Calu3 (cell line): ENCODE measurements around the gene ANKFY1. TPM values are rescaled to one million over a fixed set of nuclear protein-coding genes. Genes with fewer than 3 reads are reported as not detected.

Experiments used
- BruUV-seq: library from RNA; stranded (reverse); fragments of 400-500 nt; replicated peaks from 2 replicates; lab custom pipeline; 2021; lab: Mats Ljungman, UMichigan
- CTCF ChIA-PET: fragments of 300-600 bp; sonication (Branson Sonifier 250); formaldehyde crosslinking; loops from one replicate; lab custom pipeline; 2022; ENCODE audit warnings: antibody characterized with exemption; lab: Charles Lee
- DNase-seq: peaks from one replicate; pipeline ENCODE4 v3.0.0; 2022
- H3K27ac Mint-ChIP-seq: one replicate; pipeline ENCODE4 v1.8.0; 2022; ENCODE audit warnings: mixed read lengths; ENCODE audit not compliant: unreplicated experiment
- H3K27me3 Mint-ChIP-seq: one replicate; pipeline ENCODE4 v1.8.0; 2022; ENCODE audit warnings: mixed read lengths; ENCODE audit not compliant: unreplicated experiment
- H3K36me3 Mint-ChIP-seq: one replicate; pipeline ENCODE4 v1.8.0; 2022; ENCODE audit warnings: mild to moderate bottlenecking, moderate library complexity, mixed read lengths; ENCODE audit not compliant: insufficient read depth, unreplicated experiment
- H3K4me1 Mint-ChIP-seq: one replicate; pipeline ENCODE4 v1.8.0; 2022; ENCODE audit warnings: mild to moderate bottlenecking, low read depth, mixed read lengths; ENCODE audit not compliant: unreplicated experiment
- H3K4me3 Mint-ChIP-seq: one replicate; pipeline ENCODE4 v1.8.0; 2022; ENCODE audit warnings: mild to moderate bottlenecking, low read depth, moderate library complexity, mixed read lengths; ENCODE audit not compliant: unreplicated experiment
- H3K9me3 Mint-ChIP-seq: one replicate; pipeline ENCODE4 v1.8.0; 2022; ENCODE audit warnings: low read depth, mixed read lengths; ENCODE audit not compliant: unreplicated experiment
- CTCF ChIP-seq: fragments of 200-600 bp; IDR thresholded peaks from one replicate; pipeline ENCODE4 v1.8.0; 2022; ENCODE audit warnings: antibody characterized with exemption; ENCODE audit not compliant: unreplicated experiment
- intact Hi-C: fragments of 100-400 bp; cut with micrococcal nuclease; formaldehyde crosslinking; loops from one replicate; pipeline ENCODE4 v1.10.0; 2022; ENCODE audit not compliant: unreplicated experiment
- total RNA-seq: library from RNA; stranded (reverse); gene quantifications from 2 replicates; pipeline ENCODE4 v1.2.3, GENCODE V29; 2022

The ANKFY1 gene
- total RNA-seq, 1 experiment from 2014 or later = 46.8 TPM

GRCh38 chr17:4165301-4166010, 98.3 kb downstream of the ANKFY1 start:
- DNase-seq = no peak
- BruUV-seq = no TSS peak
- no peak overlapping the region for H3K4me3 Mint-ChIP-seq
- no peak for TF ChIP-seq CTCF
- intact Hi-C loops = no loop called here
- CTCF ChIA-PET = no interaction called here
- H3K27me3 Mint-ChIP-seq = no peaks in the 10 kb centered on the region
- no peak overlapping the region for H3K27ac Mint-ChIP-seq
- H3K9me3 Mint-ChIP-seq = no peaks in the 10 kb centered on the region
- H3K36me3 Mint-ChIP-seq = peaks cover 11% of the 10 kb centered on the region
- no peaks in the 10 kb centered on the region for H3K4me1 Mint-ChIP-seq

DNA sequence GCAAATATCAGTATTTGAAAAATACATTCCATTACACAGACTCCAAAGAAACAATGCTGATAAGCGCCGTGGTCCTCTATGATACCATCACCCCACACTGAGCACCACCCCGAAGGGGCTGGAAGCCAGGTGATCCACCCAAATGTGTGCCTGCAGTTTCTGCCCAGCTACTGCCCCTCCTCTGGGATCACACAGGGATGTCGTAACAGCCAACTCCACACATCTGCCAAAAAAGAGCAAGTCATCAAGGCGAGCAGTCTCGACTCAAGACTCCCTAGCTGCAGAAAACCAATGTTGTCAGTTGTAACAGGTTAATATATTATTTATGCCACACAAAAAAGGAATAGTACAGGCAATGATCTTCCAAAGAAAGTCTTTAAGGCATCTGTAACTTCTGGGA, 99.8 kb downstream of the ANKFY1 start:
- TF ChIP-seq CTCF = no peak
- no TSS peak for BruUV-seq
- no peak for DNase-seq
- no peak overlapping the region for H3K27ac Mint-ChIP-seq
- peaks cover 11% of the 10 kb centered on the region for H3K36me3 Mint-ChIP-seq
- H3K27me3 Mint-ChIP-seq = no peaks in the 10 kb centered on the region
- H3K4me1 Mint-ChIP-seq = no peaks in the 10 kb centered on the region
- CTCF ChIA-PET = no interaction called here
- no peaks in the 10 kb centered on the region for H3K9me3 Mint-ChIP-seq
- intact Hi-C loops = no loop called here
- H3K4me3 Mint-ChIP-seq = no peak overlapping the region

DNA sequence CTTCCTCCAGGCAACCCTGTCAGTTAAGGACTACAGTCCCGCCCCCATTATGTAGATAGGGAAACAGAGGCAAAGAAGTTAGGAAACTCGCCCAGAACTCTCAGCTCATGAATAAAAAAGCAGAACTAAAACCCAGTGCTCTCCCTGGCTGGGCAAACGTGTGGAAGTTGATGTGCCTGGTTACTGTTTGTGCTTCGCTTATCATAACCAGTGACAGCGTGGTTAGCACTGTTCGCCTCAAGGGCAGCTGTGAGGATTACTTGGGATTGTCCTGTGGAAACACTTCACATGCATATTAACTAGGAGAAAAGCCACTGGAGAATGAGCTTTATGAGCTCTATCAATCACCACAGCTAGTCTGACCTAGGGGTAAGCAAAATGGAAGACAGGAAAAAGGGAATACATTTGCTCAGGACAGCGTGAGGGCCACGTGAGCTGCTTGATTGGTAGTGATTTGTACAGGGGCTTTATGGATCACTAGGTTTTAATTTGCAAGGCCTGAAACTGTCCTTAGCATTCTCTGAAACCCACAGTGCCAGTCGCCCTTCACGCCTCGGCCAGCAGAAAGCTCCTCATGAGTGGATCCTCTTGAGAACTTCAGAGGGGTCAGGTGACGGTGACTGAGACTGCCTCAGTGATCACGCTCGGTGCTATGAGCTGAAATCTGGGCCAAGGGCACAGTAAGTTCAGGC, 100.9 kb downstream of the ANKFY1 start:
- CTCF ChIA-PET = no interaction called here
- no peak overlapping the region for H3K4me3 Mint-ChIP-seq
- no peaks in the 10 kb centered on the region for H3K27me3 Mint-ChIP-seq
- H3K27ac Mint-ChIP-seq = no peak overlapping the region
- H3K36me3 Mint-ChIP-seq = peaks cover 10% of the 10 kb centered on the region
- no peaks in the 10 kb centered on the region for H3K9me3 Mint-ChIP-seq
- TF ChIP-seq CTCF = no peak
- no peaks in the 10 kb centered on the region for H3K4me1 Mint-ChIP-seq
- intact Hi-C loops = no loop called here
- DNase-seq = no peak
- no TSS peak for BruUV-seq

DNA sequence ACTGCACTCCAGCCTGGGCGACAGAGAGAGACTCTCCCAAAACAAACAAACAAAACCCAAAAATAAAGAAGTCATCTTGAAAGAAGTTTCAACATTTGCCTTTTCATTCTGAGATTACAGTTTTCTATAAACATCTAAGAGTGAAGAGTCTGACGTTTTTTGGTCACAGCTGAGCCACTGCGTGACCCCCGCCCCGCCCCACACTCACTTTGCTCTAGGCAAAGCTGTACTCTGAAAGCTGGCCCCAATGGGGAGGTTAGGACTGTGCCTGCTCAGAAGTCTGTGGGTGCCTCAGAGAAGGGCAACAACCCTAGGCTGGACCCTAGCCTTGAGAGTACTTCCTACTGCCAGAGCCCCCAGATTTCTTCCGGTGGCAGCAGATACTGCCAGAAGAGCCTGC, 101.5 kb downstream of the ANKFY1 start:
- TF ChIP-seq CTCF = no peak
- no TSS peak for BruUV-seq
- Mint-ChIP-seq H3K36me3 (peaks cover 6% of the 10 kb centered on the region), H3K4me1 (no peaks in the 10 kb centered on the region), H3K4me3 (no peak overlapping the region), H3K27me3 (no peaks in the 10 kb centered on the region), H3K9me3 (no peaks in the 10 kb centered on the region), H3K27ac (no peak overlapping the region)
- no peak for DNase-seq
- CTCF ChIA-PET = no interaction called here
- intact Hi-C loops = no loop called here
